HG03354 (cell line): Measurements from ENCODE around the gene CLTCL1.
"Not testable (repeated sequence)": the region's sequence is repeated elsewhere in the genome, so short reads cannot be mapped to it uniquely, and the experiment has no call there.

ENCODE experiments used
- ATAC-seq: cut with Tn5 transposase; IDR thresholded peaks from one replicate; pipeline ENCODE4 v1.9.1; 2021; ENCODE audit warnings: mild to moderate bottlenecking; ENCODE audit not compliant: unreplicated experiment, poor library complexity, severe bottlenecking

The CLTCL1 gene

GRCh38 chr22:19260194-19260593 is 31.3 kb downstream of the CLTCL1 start:
- ATAC-seq, result no peak

DNA sequence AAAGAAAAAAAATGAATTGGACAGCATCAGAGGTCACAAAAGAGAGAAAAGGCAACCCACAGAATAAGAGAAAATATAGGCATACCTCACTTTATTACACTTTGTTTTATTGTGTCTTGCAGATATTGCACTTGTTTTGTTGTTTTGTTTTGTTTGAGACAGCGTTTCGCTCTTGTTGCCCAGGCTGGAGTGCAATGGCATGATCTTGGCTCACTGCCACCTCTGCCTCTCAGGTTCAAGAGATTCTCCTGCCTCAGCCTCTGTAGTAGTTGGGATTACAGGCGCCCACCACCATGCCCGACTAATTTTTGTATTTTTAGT is 32.6 kb downstream of the CLTCL1 start:
- ATAC-seq, result not testable (repeated sequence)

- no peak for ATAC-seq
Observed at GRCh38 chr22:19258371-19258770, 33.1 kb downstream of the CLTCL1 start.

GRCh38 chr22:19256362-19256761 is 35.2 kb downstream of the CLTCL1 start:
- ATAC-seq, result not testable (repeated sequence)

- no peak for ATAC-seq
Observed at GRCh38 chr22:19253143-19253542, 38.4 kb downstream of the CLTCL1 start.

DNA sequence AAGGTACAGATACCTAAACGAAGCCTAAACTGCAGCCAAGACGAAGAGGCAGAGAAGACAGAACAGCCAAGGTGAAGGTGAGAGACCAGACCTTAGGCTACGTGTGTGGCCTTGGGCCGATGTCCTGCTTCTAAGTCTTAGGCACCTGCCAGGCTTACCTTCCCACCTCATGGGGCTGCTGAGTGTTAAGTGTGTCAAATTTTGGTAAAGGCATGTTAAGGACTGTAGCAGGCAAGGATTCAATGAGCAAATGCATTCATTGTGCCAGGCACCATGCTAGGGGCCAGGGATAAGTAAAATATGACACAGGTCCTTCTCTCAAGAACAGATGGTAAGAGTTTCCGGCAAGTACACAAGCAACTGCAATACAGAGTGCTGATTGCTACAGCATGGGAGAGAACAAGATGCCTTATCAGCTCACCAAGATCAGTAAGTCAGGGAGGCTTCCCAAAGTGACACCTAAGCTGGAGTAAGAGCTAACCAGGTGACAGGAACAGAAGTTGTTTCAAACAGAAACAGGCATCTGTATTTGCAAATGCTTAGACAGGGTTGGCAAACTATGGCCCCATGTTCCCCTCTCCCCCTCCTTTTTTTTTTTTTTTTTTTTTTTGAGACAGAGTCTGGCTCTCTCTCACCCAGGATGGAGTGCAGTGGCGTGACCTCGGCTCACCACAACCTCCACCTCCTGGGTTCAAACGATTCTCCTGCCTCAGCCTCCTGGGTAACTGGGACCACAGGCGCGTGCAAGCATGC is 46.7 kb downstream of the CLTCL1 start:
- no peak for ATAC-seq

DNA sequence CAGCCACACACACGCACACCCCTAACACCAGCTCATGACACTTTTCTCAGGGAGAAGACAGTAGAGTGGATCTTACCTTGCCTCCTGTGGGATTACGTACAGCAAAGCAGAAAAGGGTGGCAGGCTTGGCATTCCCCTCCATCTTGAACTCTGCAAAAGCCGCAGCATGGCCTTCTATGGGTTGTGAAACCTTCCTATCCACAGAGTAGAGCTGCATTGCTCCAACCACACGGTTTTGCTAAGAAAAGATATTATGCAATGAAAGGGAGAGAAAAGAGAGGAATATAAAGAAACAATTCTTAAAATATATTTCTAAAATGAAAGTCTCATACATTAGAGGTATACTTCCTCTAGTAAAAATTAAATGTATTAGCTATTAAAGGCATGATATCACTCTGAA is 48.8 kb downstream of the CLTCL1 start:
- ATAC-seq, result no peak

GRCh38 chr22:19241593-19241906 is 50.0 kb downstream of the CLTCL1 start:
- no peak for ATAC-seq

DNA sequence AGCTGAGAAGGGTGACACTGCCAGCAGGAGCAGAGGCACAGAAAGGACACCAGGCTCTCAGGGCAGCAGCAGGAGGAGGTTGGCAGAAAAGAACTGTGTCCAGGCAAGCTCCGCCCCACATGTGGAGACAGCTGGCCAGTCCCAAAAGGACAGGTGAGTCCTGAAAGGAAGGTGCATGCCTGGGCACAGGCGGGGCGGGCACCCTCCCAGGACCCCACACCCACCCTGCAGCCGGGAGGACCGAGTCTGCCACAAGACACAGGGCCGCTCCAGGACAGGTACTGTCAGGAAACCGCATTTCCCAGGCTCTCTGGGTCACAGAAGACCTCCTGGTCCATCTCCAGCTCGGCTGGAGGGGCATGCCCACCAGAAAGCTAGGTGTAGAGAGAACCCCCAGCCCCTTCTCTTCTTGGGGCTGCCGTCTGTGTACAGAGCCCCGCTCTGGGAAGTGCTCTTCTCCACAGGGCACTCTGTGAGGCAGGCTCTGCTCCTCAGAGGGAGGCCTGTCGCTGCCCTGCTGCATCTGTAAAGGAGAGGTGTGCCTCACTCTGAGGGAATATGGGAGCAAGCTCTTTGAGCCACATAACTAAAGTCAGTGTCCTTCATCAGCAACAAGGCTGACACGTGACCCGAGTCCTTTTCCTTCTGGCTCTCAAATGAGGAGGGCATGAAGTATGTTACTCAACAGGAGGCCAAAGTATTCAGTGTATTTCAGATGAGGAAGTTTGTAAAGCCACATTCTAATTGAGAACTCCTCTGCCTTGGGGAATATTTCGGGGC is 50.5 kb downstream of the CLTCL1 start:
- ATAC-seq, result no peak

- no peak for ATAC-seq
Observed at GRCh38 chr22:19239464-19239863, 52.1 kb downstream of the CLTCL1 start.

GRCh38 chr22:19238900-19239299 is 52.6 kb downstream of the CLTCL1 start:
- no peak for ATAC-seq

GRCh38 chr22:19235874-19236273 is 55.6 kb downstream of the CLTCL1 start:
- ATAC-seq, result no peak

DNA sequence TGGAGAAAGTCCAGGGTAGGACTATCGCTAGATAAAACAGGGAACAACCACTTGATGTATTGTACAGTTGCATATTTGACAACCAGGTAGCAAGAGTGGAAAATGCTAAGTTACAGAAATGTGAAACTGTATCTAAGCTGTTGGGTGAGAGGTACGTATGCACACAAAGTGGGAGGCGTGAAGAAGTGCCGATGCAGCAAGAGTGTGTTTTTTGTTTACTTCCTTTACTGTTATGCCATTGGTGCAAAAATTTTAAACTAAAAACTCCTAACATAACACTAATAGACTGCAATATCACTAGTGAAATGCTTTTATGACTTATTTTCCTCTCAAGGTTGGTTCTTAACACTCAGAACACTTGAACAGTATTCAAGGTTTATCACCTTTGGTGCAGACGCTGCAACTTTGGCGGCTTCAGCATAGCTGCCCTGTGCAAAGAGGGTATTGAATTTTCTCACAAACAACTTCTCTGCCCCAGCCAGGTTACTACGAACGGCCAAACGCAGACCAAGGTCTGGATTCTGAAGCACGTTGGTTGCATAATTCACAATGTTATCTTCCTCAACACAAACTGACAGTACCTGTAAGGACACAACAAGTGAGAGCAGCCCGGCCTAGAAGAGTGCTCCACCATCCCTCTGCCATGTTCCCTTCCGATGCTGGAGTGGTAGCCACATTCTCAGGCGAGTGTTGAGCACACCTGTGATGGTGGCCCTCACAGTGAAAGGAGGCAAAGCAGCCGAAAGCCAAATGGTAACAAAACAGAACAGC is 57.2 kb downstream of the CLTCL1 start:
- ATAC-seq, result no peak

DNA sequence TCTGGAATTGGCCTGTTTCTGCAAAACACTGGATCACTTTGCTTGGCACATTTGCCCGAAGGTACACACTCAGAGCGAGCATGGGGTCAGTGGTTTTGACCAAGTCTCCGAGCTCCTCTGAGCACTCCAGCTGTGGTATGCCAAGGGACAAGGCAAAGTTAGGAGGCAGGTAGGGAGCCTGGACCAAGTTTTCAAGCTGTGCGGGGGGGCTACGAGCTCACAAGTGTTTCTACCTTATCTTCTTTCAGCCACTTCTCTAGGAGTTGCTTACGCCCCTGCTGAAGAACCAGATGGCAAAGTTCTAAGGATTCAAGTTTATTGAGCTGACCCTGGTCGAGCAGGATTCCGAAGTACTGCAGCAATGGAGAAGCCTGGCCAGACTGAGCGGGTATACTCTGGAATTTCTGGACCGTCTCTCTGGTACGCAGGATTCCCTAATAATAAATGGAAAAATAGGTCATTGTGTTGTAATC is 58.3 kb downstream of the CLTCL1 start:
- no peak for ATAC-seq

- no peak for ATAC-seq
Observed at GRCh38 chr22:19232623-19233022, 58.9 kb downstream of the CLTCL1 start.

DNA sequence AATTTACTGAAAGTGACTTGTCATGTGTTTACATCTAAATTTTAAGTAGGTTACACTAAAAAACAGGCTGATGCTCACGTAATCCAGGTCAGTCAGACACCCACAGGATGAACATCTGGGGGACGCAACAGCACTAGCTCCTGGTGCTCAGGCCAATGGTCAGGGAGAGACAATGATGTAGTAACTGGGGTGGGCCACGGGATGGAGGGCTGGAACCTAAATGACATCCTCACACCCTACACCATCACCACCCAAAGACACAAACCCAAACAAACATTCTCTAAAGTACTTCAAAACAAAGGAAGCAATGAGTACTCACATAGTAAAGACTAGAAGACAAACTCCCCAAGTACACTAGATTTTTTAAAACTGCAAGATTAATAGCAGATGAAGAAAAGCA is 59.5 kb downstream of the CLTCL1 start:
- no peak for ATAC-seq

DNA sequence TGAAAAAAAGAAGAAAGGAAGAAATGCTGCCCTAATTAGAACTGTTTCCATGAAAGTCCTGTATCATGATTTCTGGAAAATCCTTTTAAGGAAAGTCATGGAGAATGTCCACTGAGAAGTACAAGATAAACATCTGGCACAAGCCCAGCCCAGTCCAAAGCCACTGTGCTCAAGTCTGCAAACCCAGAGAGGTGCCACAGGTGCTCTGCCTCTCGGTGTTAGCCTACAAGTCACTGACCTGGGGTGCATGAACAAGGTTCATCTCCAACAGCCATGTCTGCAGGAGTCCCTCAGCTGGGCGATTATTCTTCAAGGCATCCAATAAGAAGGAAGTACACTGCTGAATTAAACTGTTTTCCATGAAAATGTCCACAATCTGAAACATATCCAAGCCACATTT is 61.9 kb downstream of the CLTCL1 start:
- no peak for ATAC-seq

DNA sequence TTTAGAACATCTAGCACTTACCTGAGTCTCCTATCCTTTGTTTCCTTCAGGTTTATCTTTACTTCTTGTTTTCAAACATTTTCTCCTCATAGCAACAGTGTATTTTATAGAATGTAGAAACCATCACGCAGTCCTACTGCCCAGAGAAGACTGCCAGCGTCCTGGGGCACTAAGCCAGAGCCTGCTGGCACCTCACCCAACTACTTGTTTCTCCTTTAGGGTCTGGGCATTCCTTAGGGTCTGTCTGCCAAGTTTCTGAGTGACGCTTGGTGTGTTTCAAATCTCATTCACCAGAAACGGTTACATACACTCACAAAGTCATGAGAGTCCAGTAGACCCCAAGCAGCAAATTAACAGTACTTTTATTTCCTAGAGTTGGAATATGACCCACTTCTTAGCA is 63.3 kb downstream of the CLTCL1 start:
- no peak for ATAC-seq

GRCh38 chr22:19226428-19226827 is 65.1 kb downstream of the CLTCL1 start:
- ATAC-seq, result no peak

GRCh38 chr22:19225560-19225959 is 66.0 kb downstream of the CLTCL1 start:
- no peak for ATAC-seq

DNA sequence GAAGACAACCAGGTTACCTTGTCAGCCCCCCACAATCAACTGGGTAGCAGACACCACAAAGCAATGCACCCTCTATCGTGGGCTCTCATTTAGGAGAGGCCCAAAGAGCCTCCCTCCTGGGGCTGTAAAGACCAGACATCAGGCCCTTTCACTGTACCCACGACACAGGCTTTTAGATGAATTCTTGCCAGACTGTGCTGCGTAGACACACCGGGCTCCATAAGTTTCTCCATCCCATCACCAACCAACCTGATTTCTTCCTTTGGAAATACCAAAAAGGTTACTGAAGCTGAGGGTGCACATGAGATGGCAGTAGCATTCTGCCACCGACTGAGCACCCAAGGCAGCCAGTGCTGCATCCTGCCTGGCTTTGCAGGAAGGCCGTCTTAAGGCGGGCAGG is 66.5 kb downstream of the CLTCL1 start:
- ATAC-seq, result no peak
